Left ventricle myocardium superior (tissue), 1 donor: ENCODE data around the gene CA5B. TPM values are rescaled to one million over a fixed set of nuclear protein-coding genes. Genes with fewer than 3 reads are reported as not detected.
"Not testable (repeated sequence)": the region's sequence is repeated elsewhere in the genome, so short reads cannot be mapped to it uniquely, and the experiment has no call there.

ENCODE experiments used
- ATAC-seq: fragments of 200-7000 bp; cut with Tn5 transposase; one replicate; pipeline ENCODE4 v1.9.1; 2020; ENCODE audit warnings: mild to moderate bottlenecking, moderate library complexity
- DNase-seq: peaks from one replicate; pipeline ENCODE4 v3.0.0-alpha.2; 2020
- intact Hi-C: fragments of 100-400 bp; cut with micrococcal nuclease; formaldehyde crosslinking; loops from one replicate; pipeline ENCODE4 v1.11.0; 2022
- long read RNA-seq: library from polyadenylated mRNA; unstranded; transcript quantifications from one replicate; pipeline ENCODE4 v2.0.0, GENCODE V29; 2021
- total RNA-seq: library from RNA; stranded (reverse); fragmentation: NEBNext Ultra II Directional; extraction: Animal tissue kit (Norgen Biotek cat#: 25700); gene quantifications from one replicate; pipeline ENCODE4 v1.2.1, GENCODE V29; 2021
- donor health status: DM: no; HTN: yes; CAD: no; lungs with severe emphysema.

CA5B gene, protein sequence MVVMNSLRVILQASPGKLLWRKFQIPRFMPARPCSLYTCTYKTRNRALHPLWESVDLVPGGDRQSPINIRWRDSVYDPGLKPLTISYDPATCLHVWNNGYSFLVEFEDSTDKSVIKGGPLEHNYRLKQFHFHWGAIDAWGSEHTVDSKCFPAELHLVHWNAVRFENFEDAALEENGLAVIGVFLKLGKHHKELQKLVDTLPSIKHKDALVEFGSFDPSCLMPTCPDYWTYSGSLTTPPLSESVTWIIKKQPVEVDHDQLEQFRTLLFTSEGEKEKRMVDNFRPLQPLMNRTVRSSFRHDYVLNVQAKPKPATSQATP
- 3.6 TPM for total RNA-seq
- long read RNA-seq, partial matches to known transcripts = 0 of 3 reads
- long read RNA-seq, other reads (novel, unspliced or antisense) = 3 of 3 reads

GRCh38 chrX:15737959-15738902 lies at the start of gene CA5B:
CA5B (plus strand) TSS chrX:15738270; CDS start chrX:15750024, 11,754 bp downstream.
- peak; percentile 94 for DNase-seq
- intact Hi-C loops = no loop called here
- ATAC-seq = peak; percentile 99

GRCh38 chrX:15694941-15695451 lies 43.1 kb upstream of the CA5B start:
- DNase-seq (peak; percentile 56), ATAC-seq (peak; percentile 96)
- intact Hi-C loops = no loop called here

DNA sequence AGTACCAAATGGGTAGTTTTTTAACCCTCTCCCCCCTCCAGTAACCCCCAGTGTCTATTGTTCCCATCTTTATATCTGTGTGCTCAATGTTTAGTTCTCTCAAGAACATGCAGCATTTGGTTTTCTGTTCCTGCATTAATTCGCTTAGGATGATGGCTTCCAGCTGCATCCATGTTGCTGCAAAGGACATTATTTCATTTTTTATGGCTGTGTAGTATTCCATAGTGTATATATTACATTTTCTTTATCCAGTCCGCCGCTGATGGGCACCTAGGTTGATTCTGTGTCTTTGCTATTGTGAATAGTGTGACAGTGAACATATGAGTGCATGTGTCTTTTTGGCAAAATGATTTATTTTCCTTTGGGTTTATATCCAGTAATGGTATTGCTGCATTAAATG lies 41.6 kb upstream of the CA5B start:
- intact Hi-C loops = no loop called here
- DNase-seq (no peak), ATAC-seq (no peak)

- ATAC-seq = no peak
- intact Hi-C loops = no loop called here
Observed at GRCh38 chrX:15702488-15703371, 35.3 kb upstream of the CA5B start.

DNA sequence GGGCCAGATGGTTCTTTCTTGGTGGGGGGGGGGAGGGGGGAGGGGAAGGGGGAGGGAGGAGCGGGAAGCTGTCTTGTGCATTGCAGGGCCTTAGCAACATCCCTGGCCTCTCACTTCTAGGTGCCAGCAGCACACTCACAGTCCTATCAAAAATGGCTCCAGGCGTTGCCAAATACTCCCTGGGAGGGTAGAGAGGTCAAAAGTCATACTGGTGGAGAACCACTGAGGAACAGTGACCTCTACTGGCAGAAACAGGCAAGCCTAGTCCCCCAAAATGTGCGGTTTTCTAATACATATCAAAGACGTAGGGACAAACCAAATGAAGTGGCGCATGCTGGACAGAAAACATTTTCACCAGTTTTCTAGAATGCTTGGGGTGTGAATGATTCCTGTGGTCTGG lies 34.3 kb upstream of the CA5B start:
- intact Hi-C loops, DNase-seq: not testable (repeated sequence)
- ATAC-seq = peak; percentile 79

More at GRCh38 chrX:15702488-15703371, 35.3 kb upstream of the CA5B start:
- no peak for DNase-seq

DNA sequence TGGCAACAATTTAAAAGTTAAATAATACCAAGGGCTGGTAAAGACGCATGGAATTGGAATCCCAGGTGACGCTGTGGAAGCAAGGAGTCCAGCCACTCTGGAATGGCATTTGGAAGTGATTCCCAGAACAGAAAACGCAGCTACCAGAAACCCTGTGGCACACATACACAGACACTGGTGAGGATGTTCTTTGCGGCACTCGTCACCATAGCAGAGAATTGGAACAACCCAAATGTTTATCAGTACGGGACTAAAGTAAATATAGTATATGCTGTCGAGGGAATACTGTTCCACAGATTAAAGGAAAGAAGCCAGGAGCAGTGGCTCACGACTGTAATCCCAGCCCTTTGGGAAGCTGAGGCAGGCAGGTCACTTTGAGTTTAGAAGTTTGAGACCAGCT lies 33.8 kb upstream of the CA5B start:
- ATAC-seq = peak; percentile 22
- DNase-seq, intact Hi-C loops: not testable (repeated sequence)

DNA sequence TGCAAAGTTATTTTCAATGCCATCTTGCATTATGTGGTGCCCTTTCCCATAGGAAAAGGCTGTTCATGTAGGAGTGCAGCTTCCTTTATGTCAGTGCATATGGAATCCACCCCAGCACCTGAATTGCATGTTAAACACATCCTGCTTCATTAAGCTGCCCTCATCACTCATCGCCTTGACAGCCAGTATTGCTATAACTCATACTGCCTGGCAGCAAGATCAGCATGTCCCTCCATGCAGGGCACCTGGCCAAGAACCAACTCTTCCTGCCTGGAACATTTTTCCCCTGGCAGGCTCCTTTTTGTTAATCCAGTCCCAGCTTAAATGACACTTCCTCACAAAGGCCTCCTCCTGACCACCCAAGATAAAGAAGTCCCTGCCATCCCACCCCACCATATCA lies 23.5 kb upstream of the CA5B start:
- ATAC-seq = peak; percentile 84
- intact Hi-C loops = no loop called here
- peak; percentile 54 for DNase-seq

- intact Hi-C loops = no loop called here
- DNase-seq = no peak
- ATAC-seq = no peak
Observed at GRCh38 chrX:15718283-15718970, 19.6 kb upstream of the CA5B start.

DNA sequence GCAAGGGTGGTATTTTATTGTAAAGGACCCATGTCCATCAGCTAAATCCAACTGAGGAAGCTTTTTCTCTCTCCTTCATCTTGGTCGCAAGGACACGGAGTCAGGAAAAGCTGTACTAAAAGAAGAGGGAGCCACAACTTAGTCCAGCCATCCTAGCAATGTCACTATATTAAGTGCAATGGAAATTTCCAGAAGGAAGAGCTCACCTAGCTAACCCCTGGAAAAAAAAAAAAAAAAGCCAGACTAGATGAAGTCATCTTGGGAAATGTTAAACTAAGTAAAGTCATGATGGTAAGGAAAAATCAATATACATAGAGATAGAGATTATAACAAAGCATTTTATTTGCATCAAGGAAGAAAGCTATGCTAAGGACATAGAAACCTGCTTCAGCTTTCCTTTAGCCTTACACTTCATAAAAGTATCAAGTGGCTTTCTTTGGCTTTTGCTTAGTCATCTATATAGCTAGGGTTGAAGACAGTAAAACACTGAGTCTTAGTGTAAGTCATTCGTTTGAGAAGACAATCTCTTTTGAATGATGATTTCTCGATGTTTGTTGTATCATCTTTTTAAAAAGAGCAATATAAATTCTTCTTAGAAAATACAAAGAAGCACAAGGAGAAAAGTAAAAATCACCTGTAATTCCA lies 18.6 kb upstream of the CA5B start:
- intact Hi-C loops = no loop called here
- no peak for DNase-seq
- ATAC-seq = no peak

- DNase-seq (no peak), ATAC-seq (no peak)
- intact Hi-C loops = no loop called here
Observed at GRCh38 chrX:15721911-15722310, 16.2 kb upstream of the CA5B start.

- intact Hi-C loops = no loop called here
- DNase-seq (no peak), ATAC-seq (no peak)
Observed at GRCh38 chrX:15723887-15724517, 14.1 kb upstream of the CA5B start.

- intact Hi-C loops = no loop called here
- ATAC-seq = no peak
- DNase-seq = no peak
Observed at GRCh38 chrX:15724911-15725310, 13.2 kb upstream of the CA5B start.

- ATAC-seq, intact Hi-C loops, DNase-seq: not testable (repeated sequence)
Observed at GRCh38 chrX:15731368-15731767, 6.7 kb upstream of the CA5B start.

GRCh38 chrX:15737190-15737958 lies 696 bp upstream of the CA5B start:
- ATAC-seq (no peak), DNase-seq (no peak)
- intact Hi-C loops = no loop called here

DNA sequence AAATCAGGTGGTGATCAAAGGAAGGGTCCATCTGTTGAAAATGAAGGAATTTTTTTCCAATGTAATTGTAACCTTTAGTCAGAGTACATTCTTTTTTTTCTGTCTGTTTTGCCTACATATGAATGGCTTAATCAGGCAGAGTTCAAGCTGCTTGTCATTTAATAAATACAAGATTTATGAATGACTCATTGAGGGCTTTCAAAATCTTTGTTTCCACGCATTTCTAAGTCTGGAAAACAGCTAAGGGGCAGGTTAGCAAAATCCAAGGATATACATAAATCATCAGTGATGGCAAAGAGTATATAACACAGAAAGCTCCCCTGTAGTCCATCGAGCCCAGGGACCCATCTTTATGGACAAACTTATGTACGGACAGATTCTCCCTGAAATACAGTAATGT lies 1.8 kb downstream of the CA5B start:
- no peak for ATAC-seq
- intact Hi-C loops = no loop called here

DNA sequence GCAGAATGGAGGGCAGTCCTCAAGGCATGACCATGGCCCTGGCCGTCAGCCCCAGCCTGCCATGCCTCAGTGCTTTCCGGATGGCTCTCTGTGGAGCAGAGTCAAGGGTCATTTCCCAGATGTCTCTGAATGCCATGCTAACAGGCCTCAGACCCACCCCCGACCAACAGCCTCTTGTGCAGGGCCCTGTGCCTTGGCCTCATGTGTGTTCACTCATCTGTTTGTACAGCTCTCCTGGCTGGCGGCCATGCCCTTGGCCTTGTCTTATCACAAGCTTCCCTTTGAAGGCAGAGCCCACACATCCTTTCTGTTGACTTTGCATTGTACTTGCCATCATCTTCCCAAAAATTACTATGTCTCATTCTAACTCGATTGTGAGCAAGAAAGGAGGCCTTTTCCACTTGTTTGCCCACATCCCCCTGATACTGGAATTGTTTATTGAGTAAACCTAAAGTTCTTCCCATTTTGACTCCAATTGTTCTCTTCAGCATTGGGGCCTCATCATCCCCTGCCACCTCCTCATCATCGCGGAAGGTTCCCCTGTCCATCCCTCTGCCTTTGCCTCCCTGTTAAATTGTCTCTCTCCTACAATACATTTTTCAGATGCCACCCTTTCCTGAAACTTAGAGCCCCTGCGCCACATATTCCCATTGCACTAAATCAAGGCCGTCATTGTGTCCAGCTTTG lies 6.3 kb downstream of the CA5B start:
- DNase-seq (peak; percentile 58), ATAC-seq (peak; percentile 47)
- intact Hi-C loops = no loop called here

More for the DNA sequence above, 1.8 kb downstream of the CA5B start:
- DNase-seq = no peak
